ENCODE measurements around the gene TOMM40. TPM values are rescaled to one million over a fixed set of nuclear protein-coding genes. Genes with fewer than 3 reads are reported as not detected.

TOMM40 gene
- total and polyA plus RNA-seq, 2 of the 13 experiments (the other 11 are each of a cell fraction or from before 2014, with no cell fraction given): 72.0 to 110 TPM

DNA sequence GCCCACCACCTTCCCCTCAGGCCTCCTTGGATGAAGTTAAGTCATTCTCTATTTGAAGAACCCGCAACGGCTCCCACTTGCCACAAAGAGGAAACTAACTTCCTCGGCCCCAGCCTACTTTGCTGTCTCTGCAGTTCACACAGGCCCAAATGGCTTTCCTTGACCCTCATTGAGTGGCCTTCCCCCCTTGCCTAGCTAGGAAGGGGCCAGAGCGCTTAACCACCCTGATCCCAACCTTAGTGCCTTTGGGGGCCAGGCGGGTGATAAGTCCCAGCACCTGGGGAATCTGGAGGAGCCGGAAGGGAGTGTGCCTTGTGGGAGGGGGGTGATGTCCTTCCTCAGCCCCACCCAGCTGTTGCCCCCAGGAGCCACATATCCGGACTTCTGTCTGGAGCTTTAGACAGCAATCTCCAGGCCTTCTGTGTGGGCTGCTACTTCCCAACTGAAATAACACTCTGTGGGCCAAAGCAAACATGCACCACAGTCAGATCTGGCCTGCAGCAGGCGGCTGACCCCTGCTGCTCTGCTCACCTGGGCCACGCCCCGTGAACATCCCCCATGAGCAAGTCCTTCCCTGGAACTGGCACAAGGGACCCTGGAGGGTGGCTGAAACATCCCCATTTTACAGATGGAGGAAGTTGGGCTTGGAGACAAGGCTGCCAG is 34.5 kb upstream of the TOMM40 start (continued):
- no peak for TF ChIP-seq SP4 (CRISPR knock-in tag; IDR thresholded peaks at IDR 0.05)
- peak; percentile 6; the same call in 1 of the 2 replicates for TF ChIP-seq HNF1B (CRISPR knock-in tag; IDR thresholded peaks at IDR 0.05)
- no peak for TF ChIP-seq ZNF569 (CRISPR knock-in tag; IDR thresholded peaks at IDR 0.05; ENCODE audit: borderline replicate concordance)
- TF ChIP-seq ZNF580 (CRISPR knock-in tag; IDR thresholded peaks at IDR 0.05; ENCODE audit: borderline replicate concordance, low read depth): 0 out of 2 replicates have a peak, but pooled peaks have one; percentile 28
- TF ChIP-seq EZH2 (conservative IDR thresholded peaks at IDR 0.05; ENCODE audit: low read depth, low read length): no peak
- no peak for TF ChIP-seq ZNF564 (CRISPR knock-in tag; IDR thresholded peaks at IDR 0.05)
- TF ChIP-seq NR3C1 (CRISPR knock-in tag; IDR thresholded peaks at IDR 0.05): no peak
- peak; percentile 58; the same call in 1 of the 2 replicates for TF ChIP-seq PAXIP1 (CRISPR knock-in tag; conservative IDR thresholded peaks at IDR 0.05)
- no peak for TF ChIP-seq GABPA (IDR thresholded peaks at IDR 0.05; ENCODE audit: low read depth, low read length)
- TF ChIP-seq GABPA (CRISPR knock-in tag; IDR thresholded peaks at IDR 0.05; ENCODE audit: low read depth): no peak
- no peak for TF ChIP-seq ZNF232 (CRISPR knock-in tag; IDR thresholded peaks at IDR 0.05; ENCODE audit: borderline replicate concordance)
- TF ChIP-seq ESRRA (CRISPR knock-in tag; IDR thresholded peaks at IDR 0.05; ENCODE audit: low read depth): no peak
- TF ChIP-seq ZNF703 (CRISPR knock-in tag; IDR thresholded peaks at IDR 0.05; ENCODE audit: borderline replicate concordance): no peak
- TF ChIP-seq ZZZ3 (CRISPR knock-in tag; IDR thresholded peaks at IDR 0.05; ENCODE audit: borderline replicate concordance): no peak
- TF ChIP-seq CCAR2 (optimal IDR thresholded peaks at IDR 0.05; ENCODE audit: low read depth, low read length): no peak
- no peak for TF ChIP-seq ZKSCAN8 (CRISPR knock-in tag; IDR thresholded peaks at IDR 0.05; ENCODE audit: borderline replicate concordance)
- TF ChIP-seq ZSCAN21 (CRISPR knock-in tag; IDR thresholded peaks at IDR 0.05; ENCODE audit: borderline replicate concordance): no peak
- TF ChIP-seq HIVEP1 (CRISPR knock-in tag; IDR thresholded peaks at IDR 0.05): no peak
- TF ChIP-seq ZNF180 (CRISPR knock-in tag; IDR thresholded peaks at IDR 0.05; ENCODE audit: borderline replicate concordance, low read depth): no peak
- TF ChIP-seq MEIS1 (CRISPR knock-in tag; IDR thresholded peaks at IDR 0.05; ENCODE audit: borderline replicate concordance): no peak
- no peak for TF ChIP-seq ZNF83 (CRISPR knock-in tag; IDR thresholded peaks at IDR 0.05; ENCODE audit: borderline replicate concordance)
- TF ChIP-seq, protein P1, sequence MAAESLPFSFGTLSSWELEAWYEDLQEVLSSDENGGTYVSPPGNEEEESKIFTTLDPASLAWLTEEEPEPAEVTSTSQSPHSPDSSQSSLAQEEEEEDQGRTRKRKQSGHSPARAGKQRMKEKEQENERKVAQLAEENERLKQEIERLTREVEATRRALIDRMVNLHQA (CRISPR knock-in tag; IDR thresholded peaks at IDR 0.05): no peak
- no peak for TF ChIP-seq PITX1 (CRISPR knock-in tag; IDR thresholded peaks at IDR 0.05)
- peak; percentile 63; the same call in 1 of the 2 replicates for TF ChIP-seq GATAD2A (CRISPR knock-in tag; IDR thresholded peaks at IDR 0.05)
- TF ChIP-seq ZFYVE20 (CRISPR knock-in tag; IDR thresholded peaks at IDR 0.05; ENCODE audit: borderline replicate concordance, low read depth): no peak
- peak; percentile 58 for TF ChIP-seq TEAD3 (CRISPR knock-in tag; optimal IDR thresholded peaks at IDR 0.05; ENCODE audit: borderline replicate concordance)

All from HepG2 (cell line).